ENCODE measurements around the gene DUSP22.

Gene DUSP22

GRCh38 chr6:314377-314776 is 22.1 kb downstream of the DUSP22 start:
- no peak for ATAC-seq
- TF ChIP-seq TOX (CRISPR knock-in tag; IDR thresholded peaks at IDR 0.05; ENCODE audit: borderline replicate concordance) (no peak), TCF4 (CRISPR knock-in tag; IDR thresholded peaks at IDR 0.05; ENCODE audit: borderline replicate concordance) (no peak), ISL1 (CRISPR knock-in tag; IDR thresholded peaks at IDR 0.05) (no peak), ZFP30 (CRISPR knock-in tag; IDR thresholded peaks at IDR 0.05) (no peak), OSR1 (CRISPR knock-in tag; IDR thresholded peaks at IDR 0.05) (no peak), SNAI2 (CRISPR knock-in tag; IDR thresholded peaks at IDR 0.05) (no peak), ZNF565 (CRISPR knock-in tag; conservative IDR thresholded peaks at IDR 0.05; ENCODE audit: low read depth) (no peak), POU6F1 (CRISPR knock-in tag; IDR thresholded peaks at IDR 0.05; ENCODE audit: borderline replicate concordance, low read depth) (no peak), PPARA (CRISPR knock-in tag; IDR thresholded peaks at IDR 0.05; ENCODE audit: borderline replicate concordance) (no peak), CSRNP3 (CRISPR knock-in tag; IDR thresholded peaks at IDR 0.05) (no peak)

- TF ChIP-seq ZNF8 (CRISPR knock-in tag; IDR thresholded peaks at IDR 0.05), result no peak
- TF ChIP-seq POU6F1 (CRISPR knock-in tag; IDR thresholded peaks at IDR 0.05; ENCODE audit: borderline replicate concordance, low read depth), result no peak
- TF ChIP-seq ARNTL (CRISPR knock-in tag; IDR thresholded peaks at IDR 0.05; ENCODE audit: borderline replicate concordance, low read depth), result no peak
- no peak for TF ChIP-seq ZNF70 (CRISPR knock-in tag; IDR thresholded peaks at IDR 0.05)
- no peak for TF ChIP-seq RARB (CRISPR knock-in tag; IDR thresholded peaks at IDR 0.05)
- no peak for TF ChIP-seq ZFP30 (CRISPR knock-in tag; IDR thresholded peaks at IDR 0.05)
- TF ChIP-seq OSR1 (CRISPR knock-in tag; IDR thresholded peaks at IDR 0.05), result no peak
- no peak for ATAC-seq
These were observed 22.9 kb downstream of the DUSP22 start for GRCh38 chr6:315226-315625.

- no peak; the same call in 2 of the 3 replicates for ATAC-seq
- no peak for TF ChIP-seq TCF4 (CRISPR knock-in tag; IDR thresholded peaks at IDR 0.05; ENCODE audit: borderline replicate concordance)
- no peak for TF ChIP-seq SNAI2 (CRISPR knock-in tag; IDR thresholded peaks at IDR 0.05)
- TF ChIP-seq CSRNP3 (CRISPR knock-in tag; IDR thresholded peaks at IDR 0.05), result no peak
- TF ChIP-seq BACH2 (CRISPR knock-in tag; IDR thresholded peaks at IDR 0.05; ENCODE audit: borderline replicate concordance), result no peak
- TF ChIP-seq ZFP30 (CRISPR knock-in tag; IDR thresholded peaks at IDR 0.05), result no peak
- no peak for TF ChIP-seq PPARA (CRISPR knock-in tag; IDR thresholded peaks at IDR 0.05; ENCODE audit: borderline replicate concordance)
- no peak for TF ChIP-seq ZNF565 (CRISPR knock-in tag; conservative IDR thresholded peaks at IDR 0.05; ENCODE audit: low read depth)
- TF ChIP-seq ZNF8 (CRISPR knock-in tag; IDR thresholded peaks at IDR 0.05), result no peak
- TF ChIP-seq TSHZ2 (CRISPR knock-in tag; IDR thresholded peaks at IDR 0.05), result no peak
- TF ChIP-seq ZNF70 (CRISPR knock-in tag; IDR thresholded peaks at IDR 0.05), result no peak
- no peak for TF ChIP-seq POU6F1 (CRISPR knock-in tag; IDR thresholded peaks at IDR 0.05; ENCODE audit: borderline replicate concordance, low read depth)
- no peak for TF ChIP-seq TOX (CRISPR knock-in tag; IDR thresholded peaks at IDR 0.05; ENCODE audit: borderline replicate concordance)
- TF ChIP-seq CREB5 (CRISPR knock-in tag; IDR thresholded peaks at IDR 0.05; ENCODE audit: low read depth), result no peak
- no peak for TF ChIP-seq RARB (CRISPR knock-in tag; IDR thresholded peaks at IDR 0.05)
- TF ChIP-seq CSDC2 (CRISPR knock-in tag; IDR thresholded peaks at IDR 0.05), result no peak
- TF ChIP-seq ARNTL (CRISPR knock-in tag; IDR thresholded peaks at IDR 0.05; ENCODE audit: borderline replicate concordance, low read depth), result no peak
- TF ChIP-seq OSR1 (CRISPR knock-in tag; IDR thresholded peaks at IDR 0.05), result no peak
- TF ChIP-seq ISL1 (CRISPR knock-in tag; IDR thresholded peaks at IDR 0.05), result no peak
- TF ChIP-seq ESRRG (CRISPR knock-in tag; IDR thresholded peaks at IDR 0.05), result no peak
- no peak for TF ChIP-seq PATZ1 (CRISPR knock-in tag; IDR thresholded peaks at IDR 0.05; ENCODE audit: borderline replicate concordance)
These were observed 23.9 kb downstream of the DUSP22 start for GRCh38 chr6:315921-316752.
